A375 (cell line): ENCODE results near the gene LAMTOR1. TPM values are rescaled to one million over a fixed set of nuclear protein-coding genes. Genes with fewer than 3 reads are reported as not detected.

ENCODE experiments used
- small RNA-seq: library from RNA; depleted of rRNA; stranded (forward); fragments of <200 nt; gene quantifications from one replicate; pipeline ENCODE3, GENCODE V24; 2014
- total RNA-seq: library from RNA; depleted of rRNA; stranded (reverse); fragments of >200 nt; shearing (Covaris generic); gene quantifications from 2 replicates; pipeline ENCODE4 v1.2.3, GENCODE V29; 2014; rRNA removed

The LAMTOR1 gene
- total RNA-seq: 109 and 119 TPM in 2 replicates

DNA sequence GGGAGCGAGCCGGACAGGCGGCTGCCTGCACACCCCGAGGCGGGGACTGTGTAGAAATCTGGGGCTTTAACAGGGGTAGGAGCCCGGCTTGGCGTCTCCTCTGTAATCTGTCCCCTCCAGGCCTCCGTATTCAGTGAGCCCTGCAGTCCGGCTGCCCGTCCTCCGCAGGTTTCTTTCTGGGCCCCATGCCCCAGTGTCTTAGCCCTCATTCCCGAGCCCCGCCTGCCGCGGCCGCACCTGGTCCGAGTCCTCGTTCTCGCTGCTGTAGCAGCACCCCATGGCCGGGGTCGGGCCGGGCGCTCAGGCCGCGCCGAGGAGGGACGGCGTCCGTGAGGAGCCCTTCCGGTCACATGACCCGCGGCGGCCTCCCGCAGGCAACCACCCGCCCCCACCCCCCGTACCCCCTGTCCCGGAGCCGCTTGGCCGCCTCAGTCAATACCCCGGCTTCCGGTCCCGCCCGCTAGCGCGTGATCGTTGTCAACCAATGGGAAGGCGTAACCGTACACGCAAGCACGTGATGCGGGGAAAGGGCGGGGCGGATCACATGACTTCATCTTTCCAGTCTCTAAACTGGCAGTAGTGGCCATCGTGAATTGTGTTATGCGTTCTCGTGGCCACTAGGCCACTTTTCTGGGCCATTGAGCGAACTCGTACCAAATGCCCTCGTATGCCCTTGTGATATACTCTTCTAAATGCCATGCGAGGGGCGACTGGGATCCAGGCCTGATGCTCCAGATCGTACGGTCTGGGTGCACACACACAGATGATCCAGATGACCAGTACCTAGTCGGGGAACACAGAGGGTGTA lies at the start of gene LAMTOR1:
Gene LAMTOR1 (minus strand): TSS at position 352 of the 808 bp plus-strand sequence. CDS start 73 bp downstream, at position 279.

GRCh38 chr11:72135473-72135872 lies 32.4 kb upstream of the LAMTOR1 start, which contains the start of gene FOLR3:
TSS of gene FOLR3 (plus strand) at chr11:72135725. CDS start at chr11:72135953, 228 bp downstream.

GRCh38 chr11:72112143-72112977 lies 9.3 kb upstream of the LAMTOR1 start, which contains the start of gene ANAPC15:
TSS of gene ANAPC15 (minus strand) at chr11:72112695. CDS start at chr11:72111276, 1,419 bp downstream.

GRCh38 chr11:72105888-72106287 lies 2.8 kb upstream of the LAMTOR1 start, which contains the start of gene TOMT:
TSS of gene TOMT (plus strand) at chr11:72105924. CDS start at chr11:72105952, 28 bp downstream.

DNA sequence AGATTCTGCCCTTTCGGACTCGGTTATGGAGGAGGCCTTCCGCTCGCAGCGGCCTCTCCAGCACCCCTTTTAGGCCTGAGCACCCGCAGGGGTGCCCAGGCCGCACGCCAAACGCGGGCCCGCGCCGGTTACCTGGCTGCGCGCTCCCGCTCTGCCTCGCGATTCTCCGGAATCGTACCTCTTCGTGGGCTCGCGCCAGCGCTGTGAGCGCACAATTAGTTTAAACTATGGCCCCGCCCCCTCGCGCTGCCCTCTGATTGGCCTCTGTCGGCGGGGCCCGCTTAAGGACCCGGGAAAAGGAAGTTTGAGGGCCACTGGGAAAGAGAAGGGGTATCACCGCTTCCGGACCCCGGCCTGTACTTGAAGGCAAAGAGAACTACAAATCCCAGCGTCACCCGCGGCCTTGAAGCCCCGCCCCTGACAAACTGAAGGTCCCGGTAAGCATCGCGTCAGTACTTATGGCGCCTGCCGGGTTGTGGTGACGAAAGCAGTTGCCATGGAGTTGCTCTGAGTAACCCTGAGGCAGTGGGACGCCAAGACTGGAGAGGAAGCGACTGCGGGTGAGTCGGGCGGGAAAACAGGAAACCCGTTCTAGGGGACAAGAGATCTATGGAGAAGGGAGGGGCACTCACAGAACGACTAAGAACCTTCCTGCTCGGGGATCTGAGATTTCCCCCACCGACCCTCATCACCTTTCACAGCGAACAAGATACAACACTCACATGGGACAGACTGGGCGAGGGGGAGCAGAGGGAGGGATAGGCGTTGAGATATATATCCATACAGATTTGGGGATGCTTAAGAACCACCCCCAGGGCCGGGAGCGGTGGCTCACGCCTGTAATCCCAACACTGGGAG lies 22.5 kb downstream of the LAMTOR1 start, which contains the start of the genes LRRC51 and NUMA1:
Gene LRRC51 (plus strand): TSS at position 525 of the 858 bp plus-strand sequence. CDS start 8,234 bp downstream, outside the sequence.
Gene NUMA1 (minus strand): TSS at position 217 of the 858 bp plus-strand sequence. CDS start 44,599 bp downstream, outside the sequence.

Small RNA genes lying within 50 kb of the gene (small RNA-seq; reads per million reads assigned to genes)
- gene MIR3165 (not detected), gene RNU6-72P (not detected)

Other genes with a start within 250 kb of the LAMTOR1 start
- gene DEFB131B, start 224.8 kb downstream of the LAMTOR1 start, total RNA-seq: not detected in 2 replicates
- gene XNDC1N, start 174.7 kb downstream of the LAMTOR1 start, total RNA-seq: 9.7 and 11.8 TPM in 2 replicates
- 21.9 and 24.4 TPM in 2 replicates for gene RNF121, start 174.3 kb downstream of the LAMTOR1 start, total RNA-seq
- gene IL18BP, start 104.4 kb downstream of the LAMTOR1 start, total RNA-seq: 1.8 and 2.4 TPM in 2 replicates
- gene NUMA1, start 22.8 kb downstream of the LAMTOR1 start, total RNA-seq: 181 and 186 TPM in 2 replicates
- gene LRRC51, start 22.4 kb downstream of the LAMTOR1 start, total RNA-seq: 9.9 and 10.5 TPM in 2 replicates
- not detected in 2 replicates for gene TOMT, start 2.6 kb upstream of the LAMTOR1 start, total RNA-seq
- gene ANAPC15, start 9.4 kb upstream of the LAMTOR1 start, total RNA-seq: 66.4 and 80.2 TPM in 2 replicates
- gene FOLR3, start 32.4 kb upstream of the LAMTOR1 start, total RNA-seq: not detected in 2 replicates
- gene FOLR1, start 88.8 kb upstream of the LAMTOR1 start, total RNA-seq: 0.53 and 0.58 TPM in 2 replicates
- not detected in 2 replicates for gene FOLR2, start 113.5 kb upstream of the LAMTOR1 start, total RNA-seq
- 79.3 and 94.3 TPM in 2 replicates for gene INPPL1, start 121.5 kb upstream of the LAMTOR1 start, total RNA-seq
- gene PHOX2A, start 140.9 kb upstream of the LAMTOR1 start, total RNA-seq: not detected in 2 replicates